HG02798 (cell line): Measurements from ENCODE around the gene CD164L2.
A peak's percentile ranks its signal among the peaks of the same experiment; 100 is the strongest.

Experiments
- ATAC-seq: cut with Tn5 transposase; IDR thresholded peaks from one replicate; pipeline ENCODE4 v1.9.1; 2021; ENCODE audit warnings: mild to moderate bottlenecking; ENCODE audit not compliant: unreplicated experiment, poor library complexity

Gene CD164L2

GRCh38 chr1:27350663-27351540 is 32.2 kb downstream of the CD164L2 start:
- ATAC-seq, result no peak

DNA sequence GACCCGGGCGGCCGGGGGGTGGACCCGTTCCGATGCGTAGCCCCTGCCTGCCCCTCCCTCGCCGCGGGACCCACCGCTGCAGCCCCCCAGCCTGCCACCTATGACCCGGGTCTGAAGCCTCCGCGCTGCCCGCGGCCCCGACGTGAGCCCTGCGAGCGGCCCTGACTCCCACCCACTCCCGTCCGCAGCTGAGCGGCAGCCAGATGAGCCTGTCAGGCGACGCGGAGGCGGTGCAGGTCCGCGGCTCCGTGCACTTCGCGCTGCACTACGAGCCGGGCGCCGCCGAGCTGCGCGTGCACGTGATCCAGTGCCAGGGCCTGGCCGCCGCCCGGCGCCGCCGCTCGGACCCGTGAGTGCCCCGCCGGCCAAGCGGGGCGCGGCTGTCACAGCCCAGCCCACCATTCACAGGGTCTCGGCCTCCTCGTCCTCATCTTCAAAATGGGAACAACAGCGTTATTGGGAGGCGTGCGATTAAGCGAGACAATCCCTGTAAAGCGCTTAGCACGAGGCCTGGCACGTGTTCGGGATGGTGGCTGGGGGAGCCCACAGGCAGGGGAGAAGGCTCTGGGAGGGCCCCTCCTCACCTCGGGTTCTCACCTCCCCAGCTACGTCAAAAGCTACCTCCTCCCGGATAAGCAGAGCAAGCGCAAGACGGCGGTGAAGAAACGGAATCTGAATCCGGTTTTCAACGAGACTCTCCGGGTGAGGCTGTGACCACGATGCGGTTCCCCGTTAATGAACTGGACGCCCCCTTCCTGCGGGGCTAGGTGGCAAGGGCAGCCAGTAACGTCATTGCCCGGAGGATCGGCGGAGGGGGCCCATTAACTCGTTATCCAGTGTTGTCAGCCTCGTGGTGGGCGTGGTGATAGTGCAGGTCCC is 33.1 kb downstream of the CD164L2 start:
- no peak for ATAC-seq

GRCh38 chr1:27348861-27349783 is 34.0 kb downstream of the CD164L2 start:
- ATAC-seq, result no peak

DNA sequence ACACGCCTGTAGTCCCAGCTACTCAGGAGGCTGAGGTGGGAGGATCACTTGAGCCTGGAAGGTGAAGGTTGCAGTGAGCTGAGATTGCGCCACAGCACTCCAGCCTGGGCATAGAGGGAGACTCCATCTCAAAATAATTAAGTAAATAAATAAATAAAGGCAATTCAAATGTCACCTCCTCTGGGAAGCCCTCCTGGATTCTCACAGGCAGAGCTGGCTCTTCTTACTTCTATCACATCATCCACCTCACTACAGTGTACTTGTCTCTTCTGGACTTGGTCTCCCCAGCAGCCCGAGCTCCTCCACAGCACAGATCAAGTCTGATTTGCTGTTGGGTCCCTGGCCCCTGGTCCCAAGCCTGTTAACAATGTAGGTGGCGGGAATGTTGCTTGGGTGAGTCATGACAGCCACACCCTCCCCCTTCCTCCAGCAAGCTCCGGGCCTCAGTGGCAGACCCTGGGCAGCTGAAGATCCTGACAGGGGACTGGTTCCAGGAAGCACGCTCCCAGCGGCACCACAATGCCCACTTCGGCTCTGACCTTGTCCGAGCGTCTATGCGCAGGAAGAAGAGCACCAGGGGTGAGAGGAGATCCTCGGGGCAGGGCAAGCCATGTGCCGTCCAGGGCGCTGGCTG is 36.0 kb downstream of the CD164L2 start:
- ATAC-seq, result no peak

DNA sequence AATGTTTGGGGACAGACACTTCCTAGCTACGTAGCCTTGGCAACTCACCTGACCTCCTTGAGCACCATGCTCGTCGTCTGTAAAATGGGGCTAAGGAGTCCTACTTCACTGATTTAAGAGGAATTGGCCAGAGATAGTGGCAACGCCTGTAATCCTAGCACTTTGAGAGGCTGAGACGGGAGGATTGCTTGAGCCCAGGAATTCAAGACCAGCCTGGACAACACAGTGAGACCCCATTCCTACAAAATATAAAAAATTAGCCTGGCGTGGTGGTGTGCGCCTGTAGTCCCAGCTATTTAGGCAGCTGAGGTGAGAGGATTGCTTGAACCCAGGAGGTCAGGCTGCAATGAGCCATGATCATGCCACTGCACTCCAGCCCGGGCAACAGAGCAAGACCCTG is 36.8 kb downstream of the CD164L2 start:
- ATAC-seq, result no peak

DNA sequence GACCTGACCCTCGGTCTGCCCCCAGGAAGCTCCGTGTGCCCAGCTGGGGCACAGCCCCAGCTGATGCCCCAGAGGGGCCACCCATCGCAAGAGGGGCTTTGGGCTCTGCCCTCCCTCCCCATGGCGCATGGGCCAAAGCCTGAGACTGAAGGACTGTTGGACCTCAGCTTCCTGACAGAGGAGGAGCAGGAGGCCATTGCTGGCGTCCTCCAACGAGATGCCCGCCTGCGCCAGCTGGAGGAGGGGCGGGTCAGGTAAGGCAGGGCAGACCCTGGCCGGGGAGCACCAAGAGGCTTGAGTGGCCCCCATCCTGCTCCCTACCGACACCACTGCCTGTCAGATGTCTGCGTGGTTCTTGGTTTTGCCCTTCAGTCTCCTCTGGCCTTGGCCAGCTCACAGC is 37.9 kb downstream of the CD164L2 start:
- ATAC-seq, result no peak

GRCh38 chr1:27343639-27344025 is 39.5 kb downstream of the CD164L2 start:
- ATAC-seq, result no peak

- ATAC-seq, result no peak
These were observed 40.1 kb downstream of the CD164L2 start for GRCh38 chr1:27342778-27343638.

- ATAC-seq, result no peak
These were observed 40.7 kb downstream of the CD164L2 start for GRCh38 chr1:27342391-27342777.

- peak; percentile 59 for ATAC-seq
These were observed 41.4 kb downstream of the CD164L2 start, which contains the start of gene SYTL1 for GRCh38 chr1:27341525-27342252. TSS of gene SYTL1 (plus strand) at chr1:27342022. CDS start at chr1:27345335, 3,313 bp downstream.

DNA sequence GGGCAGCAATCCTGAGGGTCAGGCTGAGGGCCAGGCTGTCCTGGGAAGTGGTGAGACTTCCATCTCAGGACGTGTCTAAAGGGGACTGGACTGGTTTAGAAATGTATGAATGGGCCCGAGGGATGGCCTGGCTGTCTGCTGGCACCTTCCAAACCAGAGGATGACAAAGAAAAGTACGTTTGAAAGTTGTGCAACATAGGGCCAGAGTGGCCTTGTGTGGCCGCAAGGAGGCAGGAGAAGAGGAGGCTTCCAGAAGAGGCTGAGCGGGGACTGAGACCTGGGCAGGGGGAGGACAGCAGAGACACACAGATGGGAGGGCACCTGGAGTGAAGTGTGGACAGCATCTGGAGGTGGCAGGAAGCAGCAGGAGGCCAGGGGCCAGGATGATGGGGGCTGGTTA is 43.9 kb downstream of the CD164L2 start:
- no peak for ATAC-seq

DNA sequence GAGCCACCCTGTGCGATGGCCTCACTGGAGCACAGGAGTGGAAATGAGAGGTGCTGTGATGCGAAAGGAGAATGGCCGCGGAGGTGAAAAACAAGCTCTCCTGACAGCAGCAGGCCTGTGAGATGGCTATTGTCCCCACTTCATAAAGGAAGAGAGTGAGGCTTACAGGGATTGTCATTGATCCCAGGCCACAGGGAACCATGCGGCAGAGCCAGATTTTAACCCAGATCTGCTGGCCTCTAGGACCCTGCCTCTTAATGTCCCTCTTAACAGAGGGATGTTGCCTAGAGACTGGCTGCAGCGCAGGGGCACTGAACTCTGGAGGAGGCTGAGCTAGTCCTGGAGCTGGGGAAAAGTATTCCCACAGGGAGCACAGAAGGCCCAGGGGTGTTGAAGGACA is 44.4 kb downstream of the CD164L2 start:
- ATAC-seq, result no peak

DNA sequence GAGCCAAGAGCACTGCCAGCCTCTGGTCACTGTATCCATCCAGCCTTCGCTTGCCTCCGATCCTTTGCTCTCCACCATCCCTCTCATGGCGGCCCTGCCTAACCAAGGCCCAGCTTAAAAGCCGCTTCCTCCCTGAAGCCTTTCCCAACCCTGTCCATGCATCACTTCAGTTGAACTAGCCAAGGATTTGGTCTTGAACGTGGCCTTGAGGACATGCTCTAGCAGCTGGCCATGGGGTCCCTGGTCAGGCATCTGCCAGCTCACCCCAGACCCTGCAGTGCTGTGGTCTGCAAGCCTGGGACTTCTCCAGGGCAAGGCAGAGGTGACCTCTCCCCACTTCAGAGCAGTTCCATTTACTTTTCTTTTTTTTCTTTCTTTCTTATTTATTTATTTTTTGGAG is 46.4 kb downstream of the CD164L2 start:
- no peak for ATAC-seq

DNA sequence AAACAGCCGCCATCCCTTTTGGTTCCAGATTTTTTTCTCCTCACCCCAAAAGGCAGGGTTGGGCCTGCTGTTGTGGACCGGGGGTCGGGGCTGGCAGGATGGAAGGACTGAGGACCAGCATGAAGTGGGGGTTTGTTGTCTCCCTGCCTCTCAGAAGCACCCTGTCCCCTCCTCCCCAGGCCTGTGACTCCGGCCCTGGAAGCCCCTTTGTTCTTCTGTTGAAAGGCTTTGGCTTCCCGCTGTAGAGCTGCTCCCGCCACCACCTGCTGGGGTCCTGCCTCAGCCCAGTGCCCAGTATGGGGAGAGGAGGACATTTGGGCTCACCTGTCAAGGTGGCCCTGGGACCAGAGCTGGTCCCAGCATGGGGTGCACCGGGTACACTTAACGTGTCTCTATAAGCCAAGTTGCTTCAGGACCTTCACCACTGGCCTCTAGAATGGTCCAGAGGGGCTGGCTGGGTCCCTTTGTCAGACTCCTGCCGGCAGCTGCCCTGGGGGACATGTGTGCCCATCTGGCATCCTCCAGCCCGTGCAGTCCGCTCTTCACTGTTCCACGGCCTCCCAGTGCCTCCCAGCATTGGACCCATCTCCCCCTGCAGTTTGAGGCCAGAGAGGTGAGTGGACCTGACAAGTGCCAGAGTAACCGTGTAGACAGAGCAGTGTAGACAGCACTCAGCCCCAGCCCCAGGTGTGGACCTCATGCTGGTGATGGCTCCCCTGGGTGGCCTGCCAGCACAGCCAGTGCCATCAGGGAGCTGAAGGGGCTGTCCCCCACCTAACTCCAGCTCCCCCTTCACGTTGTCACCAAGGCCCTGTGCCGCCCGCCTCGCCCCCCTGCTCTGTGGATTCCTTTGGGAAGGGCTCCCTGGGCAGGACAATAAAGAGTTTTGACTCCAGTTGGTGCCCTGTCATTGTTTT is 47.4 kb downstream of the CD164L2 start:
- ATAC-seq, result no peak

DNA sequence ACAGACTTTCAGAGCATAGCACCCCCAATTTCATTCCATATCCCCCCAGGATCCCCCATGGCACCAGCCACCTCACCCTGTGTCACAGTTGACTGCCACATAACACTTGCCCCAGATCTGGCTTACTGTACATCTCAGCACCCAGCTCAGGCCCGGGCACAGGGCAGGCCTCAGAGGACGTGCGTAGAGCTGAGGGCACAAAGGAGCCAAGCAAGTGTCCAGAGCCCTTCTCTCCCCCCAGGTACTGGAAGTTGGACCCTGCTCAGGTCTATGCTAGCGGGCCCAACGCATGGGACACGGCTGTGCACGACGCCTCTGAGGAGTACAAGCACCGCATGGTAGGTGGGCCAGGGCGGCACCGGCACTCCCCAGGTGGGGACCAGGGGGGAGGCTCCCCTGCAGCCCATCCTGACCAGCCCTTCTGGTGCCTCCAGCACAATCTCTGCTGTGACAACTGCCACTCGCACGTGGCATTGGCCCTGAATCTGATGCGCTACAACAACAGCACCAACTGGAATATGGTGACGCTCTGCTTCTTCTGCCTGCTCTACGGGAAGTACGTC is 49.3 kb downstream of the CD164L2 start:
- no peak for ATAC-seq

DNA sequence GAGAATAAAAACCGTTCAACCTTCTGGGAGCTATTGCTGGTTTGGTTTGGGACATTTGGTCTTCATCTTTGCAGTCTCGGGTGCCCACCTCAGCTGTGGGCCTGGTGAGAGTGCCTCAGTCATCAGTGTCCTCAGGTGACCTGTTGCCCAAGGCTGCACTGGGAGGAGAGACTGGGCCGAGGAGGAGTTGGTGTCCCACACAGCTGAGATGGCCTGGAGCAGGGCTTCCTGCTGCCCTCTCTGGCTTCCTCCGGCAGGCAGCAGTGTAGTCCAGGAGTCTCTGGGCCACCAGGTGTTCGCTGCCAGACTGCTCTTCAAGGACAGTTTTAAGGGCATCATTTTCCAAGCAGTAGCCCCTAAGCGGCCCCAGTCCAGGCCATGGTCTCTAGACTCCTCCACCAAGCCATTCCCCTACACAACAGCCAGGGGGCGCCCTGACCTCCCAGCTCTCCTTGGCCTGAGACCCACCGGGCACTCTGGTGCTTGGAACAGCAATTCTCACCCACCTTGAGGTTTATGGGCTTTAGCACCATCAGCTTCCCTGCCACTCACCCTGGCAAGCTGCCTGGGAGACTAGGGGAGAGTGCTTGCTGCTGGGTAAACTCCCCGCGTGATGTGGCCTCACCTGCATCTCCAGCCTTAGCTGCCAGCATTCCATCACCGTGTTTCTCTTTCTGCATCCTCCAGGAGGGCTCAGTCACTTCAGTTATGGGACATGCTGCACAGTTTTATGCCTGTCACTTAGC is 50.4 kb downstream of the CD164L2 start:
- no peak for ATAC-seq
